ENCODE measurements around the gene GAK.
"Not testable (repeated sequence)": the region's sequence is repeated elsewhere in the genome, so short reads cannot be mapped to it uniquely, and the experiment has no call there.

Gene GAK

DNA sequence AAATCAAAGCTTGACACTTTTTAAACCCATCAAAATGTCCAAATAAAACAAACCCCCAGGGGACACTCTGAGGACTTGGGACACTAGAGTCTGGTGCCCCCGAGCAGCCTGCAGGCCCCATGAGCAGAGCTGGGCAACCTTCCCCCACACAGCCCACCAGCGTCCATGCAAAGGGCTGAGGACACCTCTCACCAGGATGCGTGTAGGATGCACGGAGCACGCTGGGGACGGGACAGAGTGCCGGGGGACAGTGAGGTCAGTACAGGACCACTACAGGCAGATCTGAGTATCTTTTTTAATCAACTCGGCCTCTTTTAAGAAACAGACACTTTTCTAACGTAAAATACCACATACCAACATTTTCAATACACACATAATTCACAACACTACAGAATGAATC lies 6.9 kb downstream of the GAK start:
- no peak for DNase-seq

DNA sequence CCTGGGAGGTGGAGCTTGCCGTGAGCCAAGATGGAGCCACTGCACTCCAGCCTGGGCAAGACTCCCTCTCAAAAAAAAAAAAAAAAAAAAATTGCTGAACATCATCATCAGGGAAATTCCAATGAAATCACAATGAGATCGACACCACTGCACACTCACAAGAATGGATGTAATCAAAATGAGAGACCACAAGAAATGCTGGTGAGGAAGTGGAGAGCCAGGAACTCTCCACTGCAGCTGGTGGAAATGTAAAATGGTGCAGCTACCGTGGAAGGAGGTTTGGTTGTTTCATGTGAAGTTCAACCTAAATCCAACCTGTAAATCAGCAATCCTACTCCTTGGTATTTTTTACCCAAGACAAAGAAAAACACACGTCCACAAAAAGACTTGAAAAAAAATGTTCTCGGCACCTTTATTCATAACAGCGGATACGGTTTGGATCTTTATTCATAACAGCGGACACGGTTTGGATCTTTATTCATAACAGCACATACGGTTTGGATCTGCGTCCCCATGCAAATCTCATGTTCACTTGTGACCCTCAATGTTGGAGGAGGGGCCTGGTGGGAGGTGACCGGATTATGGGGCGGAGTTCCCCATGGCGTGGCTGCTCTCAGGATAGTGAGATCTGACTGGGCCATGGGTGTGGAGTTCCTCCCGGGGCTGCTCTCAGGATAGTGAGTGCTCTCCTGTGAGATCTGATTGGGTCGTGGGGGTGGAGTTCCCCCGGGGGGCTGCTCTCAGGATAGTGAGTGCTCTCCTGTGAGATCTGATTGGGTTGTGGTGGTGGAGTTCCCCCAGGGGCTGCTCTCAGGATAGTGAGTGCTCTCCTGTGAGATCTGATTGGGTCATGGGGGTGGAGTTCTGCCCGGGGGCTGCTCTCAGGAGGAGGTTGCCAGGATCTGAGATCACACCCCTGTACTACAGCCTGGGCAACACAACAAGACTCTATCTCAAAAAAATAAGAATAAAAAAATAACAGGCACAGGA lies 7.7 kb downstream of the GAK start:
- no peak for DNase-seq

DNA sequence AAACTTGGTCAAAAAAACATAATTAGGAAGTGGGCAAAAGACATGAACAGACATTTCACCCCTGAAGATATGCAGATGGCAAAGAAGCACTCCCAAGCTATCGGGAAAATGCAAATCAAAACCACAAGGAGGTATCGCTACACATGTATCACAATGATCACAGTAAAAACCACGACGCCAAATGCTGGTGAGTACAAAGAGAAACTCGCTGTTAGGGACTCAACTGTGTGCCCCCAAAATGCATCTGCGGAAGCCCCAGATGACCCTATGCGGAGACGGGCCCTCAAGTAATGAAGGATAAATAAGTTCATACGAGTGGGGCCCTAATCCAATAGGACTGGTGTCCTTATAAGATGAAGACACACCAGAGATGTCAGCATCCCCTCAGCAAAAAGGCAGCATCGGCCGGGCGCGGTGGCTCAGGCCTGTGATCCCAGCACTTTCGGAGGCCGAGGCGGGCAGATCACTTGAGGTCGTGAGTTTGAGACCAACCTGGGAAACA lies 10.2 kb downstream of the GAK start:
- DNase-seq, result no peak

DNA sequence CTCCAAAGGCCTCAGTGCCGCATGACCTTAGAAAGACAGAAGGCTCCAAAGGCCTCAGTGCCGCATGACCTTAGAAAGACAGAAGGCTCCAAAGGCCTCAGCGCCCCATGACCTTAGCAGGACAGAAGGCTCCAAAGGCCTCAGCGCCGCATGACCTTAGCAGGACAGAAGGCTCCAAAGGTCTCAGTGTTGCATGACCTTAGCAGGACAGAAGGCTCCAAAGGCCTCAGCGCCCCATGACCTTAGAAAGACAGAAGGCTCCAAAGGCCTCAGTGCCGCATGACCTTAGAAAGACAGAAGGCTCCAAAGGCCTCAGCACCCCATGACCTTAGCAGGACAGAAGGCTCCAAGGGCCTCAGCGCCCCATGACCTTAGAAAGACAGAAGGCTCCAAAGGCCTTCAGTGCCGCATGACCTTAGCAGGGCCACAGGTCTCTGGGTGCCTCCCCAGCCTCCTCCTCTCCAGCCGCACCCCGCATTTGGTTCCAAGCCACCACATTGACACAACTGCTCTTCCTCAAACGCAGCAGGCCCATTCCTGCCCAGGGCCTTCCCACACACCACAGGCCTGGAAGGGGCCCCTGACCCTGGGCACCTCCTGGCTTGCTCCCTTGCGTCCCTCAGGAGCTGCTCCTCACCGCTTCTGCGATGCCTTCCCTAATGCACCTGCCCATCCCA lies 13.0 kb downstream of the GAK start:
- DNase-seq, result not testable (repeated sequence)

DNA sequence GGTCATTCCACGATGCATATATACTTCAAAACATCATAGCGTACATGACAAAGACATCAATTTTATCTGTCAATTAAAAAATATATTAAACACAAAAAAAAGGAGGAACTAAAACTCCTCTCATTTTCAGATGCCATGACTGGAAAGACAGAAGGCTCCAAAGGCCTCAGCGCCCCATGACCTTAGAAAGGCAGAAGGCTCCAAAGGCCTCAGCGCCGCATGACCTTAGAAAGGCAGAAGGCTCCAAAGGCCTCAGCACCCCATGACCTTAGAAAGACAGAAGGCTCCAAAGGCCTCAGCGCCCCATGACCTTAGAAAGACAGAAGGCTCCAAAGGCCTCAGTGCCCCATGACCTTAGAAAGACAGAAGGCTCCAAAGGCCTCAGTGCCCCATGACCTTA lies 13.5 kb downstream of the GAK start:
- not testable (repeated sequence) for DNase-seq

DNA sequence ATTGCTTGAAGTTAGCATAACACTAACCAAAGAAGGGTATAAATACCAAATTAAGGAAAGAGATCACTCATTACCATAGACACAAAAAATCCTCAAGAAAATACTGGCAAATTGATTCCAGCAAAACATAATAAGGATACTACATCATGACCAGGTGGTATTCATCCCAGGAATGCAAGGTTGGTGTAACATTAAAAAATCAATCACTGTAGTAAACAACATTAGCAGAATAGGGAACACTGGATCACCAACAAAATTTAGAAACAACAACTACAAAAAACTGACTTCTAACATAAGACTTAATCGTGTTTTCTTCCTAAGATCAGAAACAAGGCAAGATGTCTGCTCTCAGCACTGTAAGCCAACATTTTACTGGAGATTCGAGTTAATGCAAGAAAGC lies 14.1 kb downstream of the GAK start:
- DNase-seq, result no peak

DNA sequence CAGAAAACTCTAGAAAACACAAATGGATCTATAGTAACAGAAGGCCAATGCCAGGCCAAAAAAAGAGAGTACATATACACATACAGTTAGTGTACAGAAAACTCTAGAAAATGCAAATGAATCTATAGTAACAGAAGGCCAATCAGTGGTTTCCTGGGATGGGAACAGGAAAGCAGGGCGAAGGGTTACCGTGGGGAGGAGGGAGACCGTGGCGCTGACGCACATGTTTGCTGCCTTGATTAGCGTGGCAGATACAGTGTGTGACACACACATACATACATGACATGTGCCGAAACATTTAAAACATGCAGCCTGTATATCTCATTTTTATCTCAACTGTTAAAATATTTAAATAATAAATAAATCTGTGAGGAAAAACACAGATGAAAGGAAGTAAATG lies 14.7 kb downstream of the GAK start:
- DNase-seq, result no peak

DNA sequence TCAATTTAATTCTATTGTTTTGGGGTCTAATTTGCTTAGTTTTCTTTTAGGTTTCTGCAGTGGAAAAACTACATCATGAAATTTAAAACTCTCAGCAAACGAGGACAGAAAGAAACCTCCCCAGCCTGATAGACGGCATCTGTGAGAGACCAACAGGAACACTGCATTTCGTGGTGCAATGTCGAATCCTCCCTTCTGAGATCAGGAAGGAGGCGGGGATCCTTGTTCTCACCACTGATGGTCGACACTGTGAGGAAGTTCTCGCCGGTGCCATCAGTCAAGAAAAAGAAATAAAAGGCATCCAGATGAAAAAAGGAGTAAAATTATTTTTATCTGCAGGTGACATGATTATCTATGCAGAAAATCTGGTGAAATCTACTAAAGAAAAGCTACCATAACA lies 16.5 kb downstream of the GAK start:
- no peak for DNase-seq

DNA sequence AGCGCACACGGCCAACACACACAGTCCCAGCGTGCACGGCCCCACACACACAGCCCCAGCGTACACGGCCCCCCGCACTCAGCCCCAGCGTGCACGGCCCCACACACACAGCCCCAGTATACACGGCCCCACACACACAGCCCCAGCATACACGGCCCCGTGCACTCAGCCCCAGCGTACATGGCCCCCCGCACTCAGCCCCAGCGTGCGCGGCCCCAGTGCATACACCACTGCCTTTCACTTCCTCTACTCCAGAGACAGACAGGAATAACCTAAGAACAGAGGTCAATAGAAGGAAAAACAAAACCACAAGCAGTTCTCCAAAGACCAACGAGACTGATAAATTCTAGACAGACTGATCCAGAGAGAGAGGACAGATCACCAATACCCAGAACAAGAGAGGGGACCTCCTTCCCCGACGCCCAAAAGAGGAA lies 17.1 kb downstream of the GAK start:
- DNase-seq, result no peak

DNA sequence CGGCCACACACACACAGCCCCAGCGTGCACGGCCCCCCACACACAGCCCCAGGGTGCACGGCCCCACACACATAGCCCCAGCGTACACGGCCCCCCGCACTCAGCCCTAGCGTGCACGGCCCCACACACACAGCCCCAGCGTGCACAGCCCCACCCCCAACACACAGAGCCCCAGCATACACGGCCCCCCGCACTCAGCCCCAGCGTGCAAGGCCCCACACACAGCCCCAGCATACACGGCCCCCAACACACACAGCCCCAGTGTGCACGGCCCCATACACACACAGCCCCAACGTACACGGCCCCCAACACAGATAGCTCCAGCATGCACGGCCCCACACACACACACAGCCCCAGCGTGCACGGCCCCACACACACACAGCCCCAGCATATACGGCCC lies 17.6 kb downstream of the GAK start:
- no peak for DNase-seq

DNA sequence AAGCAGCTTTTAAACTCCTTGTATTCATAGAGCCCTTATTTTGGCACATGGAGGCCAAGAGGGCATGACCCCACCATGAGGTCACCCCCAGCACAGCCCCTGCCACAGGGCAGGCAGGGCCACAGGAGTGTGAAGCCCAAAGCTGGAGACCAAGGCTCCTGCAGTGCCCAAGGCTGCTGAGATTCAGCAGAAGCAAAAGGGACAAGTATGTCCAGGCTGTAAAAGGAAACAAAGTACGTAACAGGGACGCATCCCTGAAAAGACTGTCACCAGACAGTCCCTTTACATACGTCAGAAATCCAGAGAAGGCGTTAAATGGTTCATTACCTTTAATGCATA lies 18.9 kb downstream of the GAK start:
- DNase-seq, result no peak

DNA sequence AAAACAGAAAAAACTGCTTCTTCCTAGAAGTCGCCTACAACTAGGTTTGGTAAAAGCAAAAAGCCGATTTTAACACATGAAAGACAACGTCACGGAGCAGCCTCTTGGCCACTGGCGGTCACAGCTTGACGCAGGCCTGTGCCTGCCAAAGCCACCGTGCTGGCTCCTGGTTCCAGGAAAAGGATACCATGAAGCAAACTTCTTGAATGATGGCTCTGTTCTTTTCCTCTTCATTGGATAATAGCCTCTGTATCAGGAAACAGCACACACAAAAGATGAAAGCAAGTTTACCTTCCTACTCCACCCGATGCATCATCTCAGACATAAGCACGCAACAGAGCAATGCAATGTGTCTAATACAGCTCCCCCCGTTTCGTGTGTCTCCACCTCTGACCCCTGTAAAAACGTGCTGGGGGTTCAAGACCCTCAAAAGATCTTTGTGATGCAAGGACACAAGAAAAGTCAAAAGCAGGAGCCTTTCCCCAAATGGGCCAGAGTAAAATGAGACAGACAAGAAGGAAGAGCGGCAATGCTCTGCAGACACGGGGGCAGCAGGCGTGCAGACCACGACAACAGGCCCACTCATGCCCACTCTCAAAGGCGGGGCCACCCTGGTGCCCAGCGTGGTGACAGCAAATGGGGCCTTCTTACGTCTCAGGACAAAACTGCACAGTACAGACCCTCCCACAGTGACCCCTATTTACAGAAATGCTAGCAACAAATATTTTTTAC lies 19.4 kb downstream of the GAK start:
- DNase-seq, result no peak

DNA sequence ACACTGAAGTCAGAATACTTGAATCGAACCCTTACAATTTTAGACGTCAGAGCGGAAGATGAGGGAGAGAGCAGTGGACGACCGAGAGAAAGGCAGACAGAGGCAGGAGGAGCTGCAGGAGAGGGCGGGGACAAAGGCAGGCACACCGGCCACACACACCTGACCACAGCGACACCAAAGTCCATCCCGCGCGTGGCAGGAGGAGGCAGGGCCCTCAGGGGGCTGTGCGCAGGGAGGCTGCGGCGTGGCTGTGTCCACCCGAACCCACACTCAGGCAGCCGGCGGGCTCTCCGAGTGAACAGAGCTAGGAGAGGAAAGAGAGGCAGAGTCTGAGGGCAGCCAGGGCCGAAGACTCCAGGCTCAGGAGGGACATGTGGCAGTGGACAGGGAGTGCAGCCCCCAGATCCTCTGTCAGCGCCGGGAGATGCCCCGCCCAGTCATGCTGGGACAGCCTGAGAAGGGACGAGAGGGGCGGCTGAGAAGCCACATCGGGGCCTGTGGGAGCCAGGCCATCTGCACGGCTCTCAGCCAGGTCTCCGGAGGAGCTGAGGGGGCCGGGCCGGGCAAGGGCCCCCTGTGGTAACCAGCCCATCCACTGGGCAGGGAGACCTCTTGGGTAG lies 20.1 kb downstream of the GAK start:
- no peak for DNase-seq

DNA sequence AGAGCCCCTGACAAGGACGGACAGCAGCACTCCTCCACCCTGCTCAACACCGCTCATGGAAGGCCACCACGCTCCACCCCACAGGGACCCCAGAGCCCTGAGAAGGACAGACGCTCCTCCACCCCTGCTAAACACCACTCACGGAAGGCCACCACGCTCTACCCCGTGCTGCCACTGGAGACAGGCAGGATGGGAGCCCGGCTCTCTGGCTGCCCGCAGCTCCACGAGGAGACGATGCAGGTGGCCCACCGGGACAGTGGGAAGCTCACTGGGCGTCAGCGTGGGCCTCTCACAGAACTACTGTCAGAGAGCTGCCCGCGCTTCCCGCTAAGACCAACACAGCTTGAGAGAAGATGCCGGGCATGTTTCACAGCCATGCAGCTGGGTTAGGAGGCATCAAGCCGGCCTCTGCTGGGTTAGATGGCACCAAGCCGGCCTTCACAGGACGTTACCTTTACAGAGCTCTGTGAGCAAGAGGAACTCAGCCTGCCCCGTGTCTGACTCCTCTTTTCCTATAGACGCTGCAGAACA lies 20.8 kb downstream of the GAK start:
- DNase-seq, result no peak

DNA sequence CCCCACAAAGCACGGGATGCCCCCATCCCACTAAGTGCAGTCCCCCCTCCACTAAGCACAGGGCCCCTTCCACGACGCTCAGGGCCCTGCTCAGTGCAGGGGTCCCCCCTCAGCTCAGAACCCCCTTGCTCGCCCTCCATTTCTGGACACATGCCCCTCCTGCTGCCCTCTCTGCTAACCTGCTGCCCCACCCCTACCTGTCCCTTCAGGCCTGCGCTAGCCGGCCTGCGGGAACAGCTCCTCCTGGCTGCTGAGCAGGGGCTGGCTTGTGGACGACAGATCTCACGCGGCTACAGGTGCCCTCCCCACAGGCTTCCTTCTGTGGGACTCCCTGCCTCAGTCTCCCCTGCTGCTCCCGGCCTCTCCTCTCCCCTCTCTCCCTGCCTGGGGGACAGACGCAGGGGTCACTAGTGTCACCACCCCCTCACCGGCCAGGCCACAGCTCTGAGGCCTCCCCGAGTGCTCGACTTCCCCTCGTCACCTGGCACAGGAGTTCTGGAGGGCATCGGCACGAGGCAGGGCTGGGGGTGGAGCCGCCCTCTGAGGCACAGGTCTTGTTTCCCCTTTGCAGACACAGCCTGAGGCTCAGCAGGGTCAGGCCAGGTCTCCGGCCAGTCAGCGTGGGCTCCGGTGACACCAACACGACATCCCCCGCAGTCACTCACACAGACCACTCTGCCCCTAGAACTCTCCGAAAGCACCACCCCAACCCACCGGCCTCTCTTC lies 21.6 kb downstream of the GAK start:
- no peak for DNase-seq

DNA sequence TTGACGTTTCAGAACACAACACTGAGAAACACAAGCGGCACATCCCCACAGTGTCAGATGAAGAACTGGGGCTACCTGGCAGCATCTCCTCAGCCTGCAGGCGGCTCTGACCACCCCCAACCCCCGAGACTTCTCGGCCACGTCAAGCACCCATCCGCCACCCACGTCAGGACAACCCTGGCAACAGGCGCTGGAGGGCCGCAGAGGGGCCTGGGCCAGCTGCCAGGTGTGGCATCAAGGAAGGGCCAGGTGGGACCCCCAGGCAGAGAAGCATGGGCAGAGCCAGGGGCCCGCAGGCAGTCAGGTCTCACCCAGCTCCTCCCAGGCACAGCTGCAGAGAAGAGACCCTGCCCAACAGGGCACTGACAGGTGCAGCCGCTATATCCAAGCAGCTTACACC lies 22.3 kb downstream of the GAK start:
- DNase-seq, result no peak

DNA sequence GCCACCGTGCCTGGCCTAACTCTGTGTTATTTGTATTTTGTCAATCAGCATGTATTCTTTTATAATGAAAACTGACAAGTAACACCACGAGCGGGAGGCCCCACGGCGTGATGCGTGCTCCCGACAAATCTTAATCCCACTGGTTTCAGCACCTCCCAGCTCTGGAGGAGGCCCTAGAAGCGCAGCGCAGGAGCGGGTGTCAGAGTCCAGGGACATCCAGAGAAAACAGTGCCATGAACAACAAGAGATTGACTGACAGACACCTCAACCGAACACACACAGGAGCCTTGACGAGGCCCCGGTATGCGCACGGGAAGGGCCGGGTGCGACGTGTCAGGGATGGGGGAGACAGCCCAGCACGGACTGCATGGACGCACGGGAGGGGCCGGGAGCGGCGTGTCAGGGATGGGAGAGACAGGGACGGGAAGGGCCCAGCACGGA lies 23.0 kb downstream of the GAK start:
- no peak for DNase-seq

DNA sequence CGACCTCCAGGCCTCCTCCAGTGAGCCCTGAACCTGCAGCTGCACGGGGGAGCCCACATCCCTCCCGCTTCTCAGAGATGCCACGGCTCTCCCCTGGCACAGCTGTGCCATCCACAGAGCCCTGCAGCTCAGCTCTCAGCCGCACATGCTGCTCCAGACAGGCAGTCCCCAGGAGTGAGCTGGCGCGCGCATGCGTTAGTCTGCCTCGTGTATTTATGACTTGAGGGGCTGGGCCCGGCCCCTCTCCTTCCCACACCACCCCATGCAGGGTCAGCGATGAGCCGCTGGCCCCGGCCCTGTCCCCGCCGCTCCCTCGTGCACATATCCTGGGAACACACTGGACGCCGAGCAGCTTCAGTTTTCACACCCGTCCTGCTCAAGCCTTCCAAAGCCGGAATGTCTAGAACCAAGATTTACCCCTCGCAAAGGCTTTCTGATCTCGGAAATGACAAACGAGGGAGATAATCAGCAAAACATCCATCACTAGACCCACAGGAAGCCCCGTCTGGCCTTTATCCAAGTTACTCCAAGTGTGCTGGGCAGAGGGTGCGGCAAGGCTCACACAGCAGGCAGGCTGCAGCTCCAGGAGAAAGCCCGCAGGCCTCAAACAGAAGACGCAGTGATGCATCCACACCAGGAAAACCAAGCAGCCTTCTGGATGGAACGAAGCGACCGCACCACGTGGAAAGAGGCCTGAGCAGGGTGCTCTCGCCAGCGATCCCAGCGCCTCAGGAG lies 24.3 kb downstream of the GAK start:
- DNase-seq, result no peak

DNA sequence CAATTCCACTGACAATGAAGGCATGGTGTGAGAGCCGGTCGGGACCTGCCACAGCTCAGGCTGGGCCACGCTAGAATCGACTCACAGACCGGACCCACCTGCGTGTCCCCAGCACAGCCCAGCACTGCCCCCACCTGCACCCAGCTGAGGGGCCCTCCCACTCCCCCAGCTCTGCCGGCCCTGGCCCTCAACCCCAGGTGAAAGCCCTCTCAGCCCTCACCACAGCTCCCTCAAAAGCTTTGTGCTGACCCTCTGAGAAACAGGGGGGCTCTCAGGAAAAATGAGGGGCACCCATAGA lies 25.1 kb downstream of the GAK start:
- no peak for DNase-seq

DNA sequence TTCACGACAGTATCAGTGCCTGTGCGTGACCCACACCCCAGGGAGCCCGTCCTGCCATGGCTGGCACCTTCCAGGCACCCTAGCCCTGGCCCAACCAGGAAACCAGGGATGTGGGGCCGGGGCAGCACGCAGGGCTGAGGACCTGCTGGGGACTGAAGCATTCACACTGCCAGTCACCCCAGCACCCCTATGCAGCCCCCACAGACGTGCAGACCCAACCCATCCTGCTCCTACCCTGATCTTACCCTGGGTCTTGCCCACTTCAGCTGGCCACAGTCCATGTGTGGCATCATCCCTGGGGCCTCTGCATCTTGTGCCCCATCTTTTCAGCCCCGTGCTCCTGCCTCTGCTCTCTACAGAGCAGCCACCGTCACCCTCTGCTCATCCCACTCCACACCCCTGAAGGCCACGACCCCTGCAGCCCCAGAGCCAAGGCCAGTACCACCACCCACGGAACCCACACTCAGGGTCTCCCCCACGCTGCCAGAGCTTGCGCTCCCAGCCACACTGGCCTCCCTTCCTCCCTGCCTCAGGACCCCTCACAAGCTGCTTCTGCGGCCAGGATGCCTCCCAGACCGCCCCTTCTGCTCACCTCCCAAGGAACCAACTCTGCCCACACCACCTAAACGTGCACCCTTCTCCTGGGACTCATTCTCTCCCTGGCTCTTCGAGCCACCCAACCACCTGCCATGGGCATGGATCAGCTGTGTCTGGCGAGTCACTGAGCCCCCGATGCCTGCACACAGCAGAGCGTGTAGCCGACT lies 25.6 kb downstream of the GAK start:
- DNase-seq, result no peak
